SK-N-MC (cell line): Measurements from ENCODE around the gene RETNLB.

Source experiments
- EZH2 ChIP-seq: fragments of 200-600 bp; sonication (generic); IDR thresholded peaks from one replicate; pipeline ENCODE4 v1.6.1; 2017; ENCODE audit warnings: antibody characterized with exemption
- POLR2AphosphoS5 ChIP-seq: IDR thresholded peaks from 2 replicates; pipeline ENCODE4 v1.6.1; 2012; ENCODE audit warnings: mild to moderate bottlenecking, low read depth, low read length, borderline replicate concordance

DNA sequence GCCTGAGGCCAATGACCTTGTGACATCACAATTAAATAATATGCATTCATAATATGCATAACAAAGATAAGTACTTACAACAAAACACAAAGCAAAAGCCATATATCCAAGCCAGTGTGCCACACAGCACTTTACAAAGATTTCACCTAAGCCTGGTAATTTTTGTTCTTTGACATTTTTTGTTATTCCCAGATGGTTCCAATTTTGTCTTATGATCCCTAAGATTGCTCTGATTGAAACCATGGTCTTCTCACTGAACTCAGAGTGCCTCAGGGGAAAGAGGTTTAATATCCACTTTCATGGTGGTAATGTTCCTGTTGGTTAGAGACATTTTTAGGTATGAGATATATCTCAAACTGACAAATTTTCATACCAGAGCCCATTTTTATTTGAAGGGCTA lies 29.1 kb downstream of the RETNLB start:
- TF ChIP-seq EZH2 = no peak
- TF ChIP-seq POLR2AphosphoS5 = no peak
